Suprapubic skin (tissue), 4 donors: ENCODE measurements around the gene MRPL51. TPM values are rescaled to one million over a fixed set of nuclear protein-coding genes. Genes with fewer than 3 reads are reported as not detected.

ENCODE experiments used
- DNase-seq, 2 donors: peaks; one replicate each; pipeline ENCODE4 v3.0.0-alpha.2; 2019; ENCODE audit warnings: low spot score in 2 of 2
- H3K27ac ChIP-seq: fragments of 200-600 bp; sonication (generic); one replicate; pipeline ENCODE4 v1.5.1; 2019
- H3K27me3 ChIP-seq: fragments of 200-600 bp; sonication (generic); one replicate; pipeline ENCODE4 v1.5.1; 2019
- H3K36me3 ChIP-seq: fragments of 200-600 bp; sonication (generic); one replicate; pipeline ENCODE4 v1.5.1; 2019
- H3K4me1 ChIP-seq: fragments of 200-600 bp; sonication (generic); one replicate; pipeline ENCODE4 v1.5.1; 2019
- H3K4me3 ChIP-seq: fragments of 200-600 bp; sonication (generic); one replicate; pipeline ENCODE4 v1.5.1; 2019; ENCODE audit warnings: mild to moderate bottlenecking
- H3K9me3 ChIP-seq: fragments of 200-600 bp; sonication (generic); one replicate; pipeline ENCODE4 v1.5.1; 2019
- CTCF ChIP-seq, 2 donors: fragments of 200-600 bp in 1 of 2; fragments of 450-650 bp in 1 of 2; sonication (generic) in 1 of 2; IDR thresholded peaks; one replicate each; pipeline ENCODE4 v1.5.1; 2016 to 2019; ENCODE audit warnings: antibody characterized with exemption in 2 of 2, mild to moderate bottlenecking in 1 of 2, moderate library complexity in 1 of 2
- EP300 ChIP-seq: sonication (generic); formaldehyde crosslinking; IDR thresholded peaks from one replicate; pipeline ENCODE4 v1.6.1; 2017; ENCODE audit warnings: antibody characterized with exemption
- POLR2A ChIP-seq, 2 donors: fragments of 450-650 bp; IDR thresholded peaks; one replicate each; pipeline ENCODE4 v1.6.1; 2017; ENCODE audit warnings: antibody characterized with exemption in 2 of 2, mild to moderate bottlenecking in 2 of 2, moderate library complexity in 2 of 2
- POLR2AphosphoS5 ChIP-seq, 3 donors: sonication (generic); formaldehyde crosslinking; IDR thresholded peaks; one replicate each; pipeline ENCODE4 v1.6.1; 2017; ENCODE audit warnings: antibody characterized with exemption in 3 of 3
- WGBS: methylation state at CpG from one replicate; pipeline ENCODE4 v1.1.5; 2018; 5-methylcytosine and 5-hydroxymethylcytosine counted together
- total RNA-seq, 4 donors: library from RNA; depleted of rRNA; stranded (reverse); fragments of >200 nt; gene quantifications; one replicate each; pipeline ENCODE4 v1.1.0, GENCODE V29; 2016

Gene MRPL51
- total RNA-seq, 4 donors from 2014 or later = 28.0 to 42.2 (median 37.9) TPM

DNA sequence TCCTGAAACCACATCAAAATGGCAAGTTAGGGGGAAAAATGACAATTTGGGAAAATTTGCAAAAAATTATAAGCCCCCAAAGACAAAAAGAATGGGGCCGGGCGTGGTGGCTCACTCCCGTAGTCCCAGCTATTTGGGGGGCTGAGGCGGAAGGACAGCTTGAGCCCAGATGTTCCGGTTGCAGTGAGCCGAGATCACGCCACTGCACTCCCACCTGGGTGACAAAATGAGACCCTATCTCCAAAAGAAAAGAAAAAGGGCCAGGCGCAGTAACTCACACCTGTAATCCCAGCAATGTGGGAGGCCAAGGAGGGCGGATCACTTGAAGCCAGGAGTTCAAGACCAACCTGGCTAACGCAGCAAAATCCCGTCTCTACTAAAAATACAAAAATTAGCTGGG lies 20.6 kb downstream of the MRPL51 start:
- Histone ChIP-seq H3K4me3 (no peak overlapping the region), H3K9me3 (no peaks in the 10 kb centered on the region), H3K27ac (no peak overlapping the region), H3K27me3 (no peaks in the 10 kb centered on the region), H3K4me1 (peaks cover 42% of the 10 kb centered on the region), H3K36me3 (no peaks in the 10 kb centered on the region)
- DNase-seq = no peak
- WGBS = 66% methylated on average over 11 of the region's 11 CpGs
- no peak for TF ChIP-seq CTCF (IDR thresholded peaks at IDR 0.05)
- TF ChIP-seq POLR2A (IDR thresholded peaks at IDR 0.05) = no peak
- TF ChIP-seq EP300 = no peak
- TF ChIP-seq POLR2AphosphoS5 (IDR thresholded peaks at IDR 0.05) = no peak

GRCh38 chr12:6471989-6472360 lies 21.1 kb downstream of the MRPL51 start:
- H3K27ac ChIP-seq = no peak overlapping the region
- H3K27me3 ChIP-seq = no peaks in the 10 kb centered on the region
- no peak overlapping the region for H3K4me3 ChIP-seq
- 65% methylated on average over 1 of the region's 1 CpG for WGBS
- H3K36me3 ChIP-seq = no peaks in the 10 kb centered on the region
- H3K9me3 ChIP-seq = no peaks in the 10 kb centered on the region
- no peak for DNase-seq
- H3K4me1 ChIP-seq = peaks cover 42% of the 10 kb centered on the region
- no peak for TF ChIP-seq CTCF (IDR thresholded peaks at IDR 0.05)
- no peak for TF ChIP-seq EP300
- no peak for TF ChIP-seq POLR2AphosphoS5 (IDR thresholded peaks at IDR 0.05)
- no peak for TF ChIP-seq POLR2A (IDR thresholded peaks at IDR 0.05)

DNA sequence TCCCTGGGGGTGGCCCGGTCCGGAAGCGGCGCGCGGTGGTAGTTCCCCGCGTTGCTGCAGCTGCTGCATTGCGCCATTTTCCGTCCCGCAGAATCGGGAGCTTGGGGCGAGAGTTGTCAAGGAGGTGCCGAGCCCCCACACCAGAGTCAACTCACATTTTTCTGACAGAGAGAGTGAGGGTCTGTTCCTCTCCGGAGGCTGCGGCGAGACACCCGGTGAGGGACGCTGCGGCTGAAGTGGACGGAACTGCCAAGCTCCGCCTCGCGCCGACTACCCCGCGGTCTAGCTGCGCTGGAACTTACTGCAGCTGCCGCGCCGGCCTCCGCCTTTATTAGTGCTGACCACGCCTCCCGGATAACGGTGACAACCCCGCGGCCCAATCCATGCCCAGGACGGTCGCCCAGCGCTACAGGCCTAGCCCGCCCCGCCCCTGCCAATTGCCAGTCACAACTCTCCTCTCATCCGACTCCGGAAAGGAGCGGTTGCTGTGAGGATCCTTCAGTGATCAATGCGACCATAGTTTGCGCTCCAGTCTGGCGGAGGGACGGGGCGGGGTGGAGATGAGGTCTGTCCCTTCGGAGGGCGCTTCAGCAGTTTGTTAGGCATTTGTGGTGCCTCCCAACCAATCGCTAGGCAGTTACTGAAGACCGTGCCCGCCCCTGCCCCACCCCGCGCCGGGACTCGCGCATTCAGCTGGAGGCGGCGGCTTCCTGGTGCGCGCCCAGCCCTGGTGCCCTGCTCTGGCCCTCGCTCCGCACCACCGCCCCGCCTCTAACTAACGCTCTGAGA lies 22.5 kb downstream of the MRPL51 start, which contains the start of gene VAMP1:
VAMP1 (minus strand) TSS at position 303 of the 789 bp plus-strand sequence; CDS start at position 157, 146 bp downstream.
- H3K4me3 ChIP-seq = peak within 1 kb of the TSS; percentile 53
- no peaks in the 10 kb centered on the region for H3K9me3 ChIP-seq
- peak within 1 kb of the TSS; percentile 76 for H3K27ac ChIP-seq
- peaks cover 10% of the 10 kb centered on the region for H3K36me3 ChIP-seq
- no peaks in the 10 kb centered on the region for H3K27me3 ChIP-seq
- TF ChIP-seq CTCF (IDR thresholded peaks at IDR 0.05) = peak in 1 of 2 donors; percentile 15
- TF ChIP-seq POLR2A (IDR thresholded peaks at IDR 0.05) = peak; percentile 95 to 99
- TF ChIP-seq EP300 = no peak
- peak; percentile 39 to 93 (median 86) for TF ChIP-seq POLR2AphosphoS5 (IDR thresholded peaks at IDR 0.05)
- WGBS = 1% methylated on average over 31 of the region's 69 CpGs
- peak; percentile 99 to 100 for DNase-seq
- peaks cover 35% of the 10 kb centered on the region for H3K4me1 ChIP-seq

DNA sequence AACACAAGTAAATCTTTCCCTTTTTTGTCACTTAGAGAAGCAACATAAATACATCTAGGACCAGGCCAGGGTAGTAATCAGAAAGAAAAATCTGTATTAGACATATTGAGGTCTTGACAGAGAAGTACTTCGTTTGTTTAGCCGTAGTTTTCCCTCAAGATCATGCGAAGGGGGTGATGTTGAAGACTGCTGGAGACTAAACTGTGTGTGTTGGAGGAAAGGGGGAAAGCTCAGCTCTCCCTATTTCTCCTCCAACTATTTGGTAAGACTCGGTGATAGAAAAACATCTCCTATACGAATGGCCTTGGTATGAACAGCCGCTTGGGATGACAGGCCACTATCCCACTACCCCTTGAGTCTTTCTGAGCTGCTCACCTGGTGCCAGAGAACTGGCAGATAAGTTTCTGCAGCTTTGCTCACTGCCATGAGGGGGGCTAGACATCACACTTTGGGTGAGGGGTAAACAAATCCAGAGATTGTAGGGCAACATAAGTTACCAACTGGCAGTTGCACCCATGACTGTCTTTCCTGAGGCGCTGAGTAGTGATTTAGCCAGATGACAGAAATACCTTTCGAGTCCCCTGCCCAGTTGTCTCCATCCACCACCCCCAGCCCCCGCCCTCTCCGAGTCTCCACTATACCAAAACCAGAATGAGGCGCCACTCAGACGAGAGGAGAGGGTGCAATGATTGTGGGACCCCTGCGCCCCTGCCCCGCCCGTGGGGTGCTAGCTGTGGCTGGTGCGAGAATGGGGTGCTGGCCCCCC lies 23.3 kb downstream of the MRPL51 start:
- DNase-seq = no peak
- WGBS = 48% methylated on average over 6 of the region's 16 CpGs
- peak overlapping the region; percentile 76 for H3K27ac ChIP-seq
- H3K4me3 ChIP-seq = peak overlapping the region; percentile 53
- no peaks in the 10 kb centered on the region for H3K27me3 ChIP-seq
- H3K9me3 ChIP-seq = no peaks in the 10 kb centered on the region
- H3K4me1 ChIP-seq = peaks cover 35% of the 10 kb centered on the region
- TF ChIP-seq EP300 (no peak), POLR2AphosphoS5 (IDR thresholded peaks at IDR 0.05) (no peak), POLR2A (IDR thresholded peaks at IDR 0.05) (no peak), CTCF (IDR thresholded peaks at IDR 0.05) (no peak)
- H3K36me3 ChIP-seq = peaks cover 12% of the 10 kb centered on the region

GRCh38 chr12:6469092-6469491 lies 24.0 kb downstream of the MRPL51 start:
- Histone ChIP-seq H3K27me3 (no peaks in the 10 kb centered on the region), H3K27ac (no peak overlapping the region), H3K9me3 (no peaks in the 10 kb centered on the region), H3K4me1 (peaks cover 37% of the 10 kb centered on the region), H3K36me3 (peaks cover 19% of the 10 kb centered on the region), H3K4me3 (peak overlapping the region; percentile 53)
- no peak for TF ChIP-seq EP300
- TF ChIP-seq CTCF (IDR thresholded peaks at IDR 0.05) = no peak
- no peak for TF ChIP-seq POLR2AphosphoS5 (IDR thresholded peaks at IDR 0.05)
- no peak for TF ChIP-seq POLR2A (IDR thresholded peaks at IDR 0.05)
- WGBS = 71% methylated on average over 6 of the region's 6 CpGs
- no peak for DNase-seq
